Stomach (tissue), 19 donors: ENCODE data around the gene TBC1D5. TPM values are rescaled to one million over a fixed set of nuclear protein-coding genes. Genes with fewer than 3 reads are reported as not detected.
"Not testable (repeated sequence)": the region's sequence is repeated elsewhere in the genome, so short reads cannot be mapped to it uniquely, and the experiment has no call there.

Source experiments
- DNase-seq, 2 donors: peaks; one replicate each; pipeline versions ENCODE4 v3.0.0 to v3.0.0-alpha.2; 2013 to 2019
- H3K27ac ChIP-seq, 5 donors: fragments of 200-600 bp in 4 of 5; sonication (generic) in 4 of 5; one replicate each; pipeline ENCODE4 v1.5.1; 2013 to 2019; ENCODE audit warnings: mild to moderate bottlenecking in 1 of 5, moderate library complexity in 1 of 5
- H3K27me3 ChIP-seq, 3 donors: fragments of 200-600 bp; sonication (generic); one replicate each; pipeline ENCODE4 v1.5.1; 2017 to 2019; ENCODE audit warnings: mixed run types in 1 of 3
- H3K36me3 ChIP-seq, 4 donors: fragments of 200-600 bp; sonication (generic); 1 replicate in 3 of 4; 2 replicates in 1 of 4; pipeline ENCODE4 v1.5.1; 2016 to 2019
- H3K4me1 ChIP-seq, 4 donors: fragments of 200-600 bp; sonication (generic); one replicate each; pipeline ENCODE4 v1.5.1; 2016 to 2019
- H3K4me3 ChIP-seq, 4 donors: fragments of 200-600 bp; sonication (generic) in 3 of 4; one replicate each; pipeline ENCODE4 v1.5.1; 2016 to 2019; ENCODE audit warnings: mild to moderate bottlenecking in 1 of 4
- H3K9me3 ChIP-seq, 4 donors: fragments of 200-600 bp; sonication (generic); one replicate each; pipeline ENCODE4 v1.5.1; 2016 to 2019
- EP300 ChIP-seq: sonication (generic); formaldehyde crosslinking; IDR thresholded peaks from one replicate; pipeline ENCODE4 v1.6.1; 2017; ENCODE audit warnings: antibody characterized with exemption
- POLR2A ChIP-seq, 4 donors: fragments of 450-650 bp; IDR thresholded peaks; one replicate each; pipeline ENCODE4 v1.6.1; 2016; ENCODE audit warnings: antibody characterized with exemption in 4 of 4, control low read depth in 2 of 4, mild to moderate bottlenecking in 1 of 4, moderate library complexity in 1 of 4
- POLR2AphosphoS5 ChIP-seq, 3 donors: sonication (generic); formaldehyde crosslinking; IDR thresholded peaks; one replicate each; pipeline ENCODE4 v1.6.1; 2016; ENCODE audit warnings: antibody characterized with exemption in 3 of 3
- WGBS, 5 donors: extraction: QIAGEN DNeasy Blood & Tissue Kit in 3 of 5; methylation state at CpG; one replicate each; pipeline versions ENCODE4 v1.1.5 to v1.1.7; 2013 to 2018; 5-methylcytosine and 5-hydroxymethylcytosine counted together
- intact Hi-C: fragments of 100-400 bp; cut with DNase I; formaldehyde crosslinking; loops from one replicate; pipeline ENCODE4 v1.15.1; 2023; ENCODE audit warnings: low total_unique reads
- long read RNA-seq, 10 donors: transcript quantifications; one replicate each; lab custom pipeline, GENCODE V29; 2026
- polyA plus RNA-seq, 3 donors: library from polyadenylated mRNA; stranded (reverse); fragments of 200-250 nt; gene quantifications; one replicate each; pipeline ENCODE4 v1.2.3, GENCODE V29; 2013
- total RNA-seq, 5 donors: library from RNA; depleted of rRNA; stranded (reverse); fragments of >200 nt; gene quantifications; one replicate each; pipeline versions ENCODE4 v1.1.0 to v1.2.3, GENCODE V29; 2014 to 2016
- TF ChIP-seq, protein P1 (sequence below), 7 experiments: fragments of 450-650 bp in 4 of 7; fragments of 200-600 bp in 3 of 7; sonication (generic) in 3 of 7; IDR thresholded peaks; one replicate each; pipeline ENCODE4 v1.5.1; 2016 to 2019; ENCODE audit warnings: antibody characterized with exemption in 7 of 7, control low read depth in 2 of 7, mild to moderate bottlenecking in 1 of 7
- donor health status: healthy with polysubstance abuse.
- donor health status: Bipolar disorder and iron deficiency.
- donor health status: healthy.

Gene TBC1D5, protein sequence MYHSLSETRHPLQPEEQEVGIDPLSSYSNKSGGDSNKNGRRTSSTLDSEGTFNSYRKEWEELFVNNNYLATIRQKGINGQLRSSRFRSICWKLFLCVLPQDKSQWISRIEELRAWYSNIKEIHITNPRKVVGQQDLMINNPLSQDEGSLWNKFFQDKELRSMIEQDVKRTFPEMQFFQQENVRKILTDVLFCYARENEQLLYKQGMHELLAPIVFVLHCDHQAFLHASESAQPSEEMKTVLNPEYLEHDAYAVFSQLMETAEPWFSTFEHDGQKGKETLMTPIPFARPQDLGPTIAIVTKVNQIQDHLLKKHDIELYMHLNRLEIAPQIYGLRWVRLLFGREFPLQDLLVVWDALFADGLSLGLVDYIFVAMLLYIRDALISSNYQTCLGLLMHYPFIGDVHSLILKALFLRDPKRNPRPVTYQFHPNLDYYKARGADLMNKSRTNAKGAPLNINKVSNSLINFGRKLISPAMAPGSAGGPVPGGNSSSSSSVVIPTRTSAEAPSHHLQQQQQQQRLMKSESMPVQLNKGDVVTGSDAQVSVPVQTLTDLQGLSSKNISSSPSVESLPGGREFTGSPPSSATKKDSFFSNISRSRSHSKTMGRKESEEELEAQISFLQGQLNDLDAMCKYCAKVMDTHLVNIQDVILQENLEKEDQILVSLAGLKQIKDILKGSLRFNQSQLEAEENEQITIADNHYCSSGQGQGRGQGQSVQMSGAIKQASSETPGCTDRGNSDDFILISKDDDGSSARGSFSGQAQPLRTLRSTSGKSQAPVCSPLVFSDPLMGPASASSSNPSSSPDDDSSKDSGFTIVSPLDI
- total RNA-seq (10 to 100 TPM; 25.1 to 75.1 (median 54.0) TPM), polyA plus RNA-seq (10 to 100 TPM in 1 of 3 donors, 1 to 10 TPM in 2; 4.7 to 10.1 (median 9.5) TPM)
- long read RNA-seq, donor 1, result 0 reads
- long read RNA-seq, donor 2, result 0 reads
- long read RNA-seq, donor 3, result 0 reads
- long read RNA-seq, donor 4, result 0 reads
- long read RNA-seq, donor 5, result 0 reads
- long read RNA-seq, donor 6, result 0 reads
- long read RNA-seq, donor 7, result 0 reads
- long read RNA-seq, donor 8, partial matches to known transcripts, result 20 of 20 reads
- long read RNA-seq, donor 8, other reads (novel, unspliced or antisense), result 0 of 20 reads
- long read RNA-seq, donor 9, result 0 reads
- long read RNA-seq, donor 10, result 0 reads

DNA sequence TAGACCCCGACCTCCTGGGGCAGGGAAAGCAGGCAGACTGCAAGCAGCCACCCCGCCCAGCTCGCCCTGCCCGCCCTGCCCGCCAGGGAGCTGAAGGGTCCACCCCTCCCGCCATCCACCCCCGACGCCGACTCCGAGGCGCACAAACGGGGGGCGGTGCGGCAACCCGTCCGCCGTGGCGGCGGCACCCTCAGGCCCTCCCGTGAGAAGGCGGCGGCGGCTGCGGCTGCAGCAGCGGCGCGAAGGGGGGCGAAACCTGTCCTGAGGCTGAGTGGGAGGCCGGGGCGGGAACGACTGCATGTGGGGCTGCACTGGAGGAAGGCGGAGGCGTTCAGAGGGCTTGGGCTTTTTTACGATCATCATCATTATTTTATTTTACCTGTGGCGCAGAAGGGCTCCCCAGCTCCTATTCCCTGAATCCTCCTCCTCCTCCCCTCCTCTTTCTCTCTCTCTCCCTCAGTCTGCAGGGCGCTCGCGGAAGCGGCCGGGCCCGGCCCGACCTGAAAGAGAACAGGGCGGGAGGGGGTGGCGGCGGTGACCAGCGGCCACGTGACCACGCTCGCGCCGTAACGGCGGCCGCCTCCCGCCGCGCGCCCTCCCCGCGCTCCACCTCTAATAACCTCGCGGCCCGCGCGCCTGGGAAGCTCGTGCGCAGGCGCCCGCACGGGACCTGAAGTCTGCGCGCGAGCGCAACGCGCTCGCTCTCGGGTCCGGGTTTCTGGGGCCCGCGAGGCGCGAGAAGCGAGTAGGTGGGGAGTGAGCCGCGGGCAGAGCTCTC is at the start of gene TBC1D5:
TBC1D5 (minus strand) TSS at position 530 of the 778 bp plus-strand sequence. CDS start 234,061 bp downstream, outside the sequence.
- 0 to 2% (median 1%) methylated on average over 34 to 86 of the region's 86 CpGs for WGBS, 5 donors
- Histone ChIP-seq H3K4me1 (peaks cover 21 to 51% (median 43%) of the 10 kb centered on the region in 4 donors), H3K4me3 (peak within 1 kb of the TSS; percentile 65 to 83 (median 72)), H3K9me3 (no peaks in the 10 kb centered on the region), H3K27me3 (no peaks in the 10 kb centered on the region), H3K36me3 (no peaks in the 10 kb centered on the region), H3K27ac (peak within 1 kb of the TSS; percentile 93 to 100 (median 99))
- TF ChIP-seq, protein P1, sequence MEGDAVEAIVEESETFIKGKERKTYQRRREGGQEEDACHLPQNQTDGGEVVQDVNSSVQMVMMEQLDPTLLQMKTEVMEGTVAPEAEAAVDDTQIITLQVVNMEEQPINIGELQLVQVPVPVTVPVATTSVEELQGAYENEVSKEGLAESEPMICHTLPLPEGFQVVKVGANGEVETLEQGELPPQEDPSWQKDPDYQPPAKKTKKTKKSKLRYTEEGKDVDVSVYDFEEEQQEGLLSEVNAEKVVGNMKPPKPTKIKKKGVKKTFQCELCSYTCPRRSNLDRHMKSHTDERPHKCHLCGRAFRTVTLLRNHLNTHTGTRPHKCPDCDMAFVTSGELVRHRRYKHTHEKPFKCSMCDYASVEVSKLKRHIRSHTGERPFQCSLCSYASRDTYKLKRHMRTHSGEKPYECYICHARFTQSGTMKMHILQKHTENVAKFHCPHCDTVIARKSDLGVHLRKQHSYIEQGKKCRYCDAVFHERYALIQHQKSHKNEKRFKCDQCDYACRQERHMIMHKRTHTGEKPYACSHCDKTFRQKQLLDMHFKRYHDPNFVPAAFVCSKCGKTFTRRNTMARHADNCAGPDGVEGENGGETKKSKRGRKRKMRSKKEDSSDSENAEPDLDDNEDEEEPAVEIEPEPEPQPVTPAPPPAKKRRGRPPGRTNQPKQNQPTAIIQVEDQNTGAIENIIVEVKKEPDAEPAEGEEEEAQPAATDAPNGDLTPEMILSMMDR (IDR thresholded peaks at IDR 0.05), result no peak
- TF ChIP-seq EP300 (no peak), POLR2A (IDR thresholded peaks at IDR 0.05) (peak in 1 of 4 donors; percentile 36), POLR2AphosphoS5 (IDR thresholded peaks at IDR 0.05) (peak; percentile 59 to 78 (median 70))
- peak; percentile 97 to 99 for DNase-seq
- intact Hi-C loops, result no loop called here

- TF ChIP-seq POLR2A (IDR thresholded peaks at IDR 0.05) (no peak), EP300 (no peak), POLR2AphosphoS5 (IDR thresholded peaks at IDR 0.05) (no peak)
- TF ChIP-seq, protein P1 (IDR thresholded peaks at IDR 0.05), result no peak
- Histone ChIP-seq H3K4me3 (no peak overlapping the region), H3K9me3 (peaks cover 0 to 7% (median 0%) of the 10 kb centered on the region in 4 donors), H3K36me3 (no peaks in the 10 kb centered on the region), H3K4me1 (no peaks in the 10 kb centered on the region), H3K27me3 (no peaks in the 10 kb centered on the region), H3K27ac (no peak overlapping the region)
- DNase-seq, result peak in 1 of 2 donors; percentile 7
- 88 to 96% (median 92%) methylated on average over 1 of the region's 1 CpG for WGBS, 5 donors
- intact Hi-C loops, result no loop called here
These were observed 41.0 kb upstream of the TBC1D5 start for GRCh38 chr3:17783426-17783825.

DNA sequence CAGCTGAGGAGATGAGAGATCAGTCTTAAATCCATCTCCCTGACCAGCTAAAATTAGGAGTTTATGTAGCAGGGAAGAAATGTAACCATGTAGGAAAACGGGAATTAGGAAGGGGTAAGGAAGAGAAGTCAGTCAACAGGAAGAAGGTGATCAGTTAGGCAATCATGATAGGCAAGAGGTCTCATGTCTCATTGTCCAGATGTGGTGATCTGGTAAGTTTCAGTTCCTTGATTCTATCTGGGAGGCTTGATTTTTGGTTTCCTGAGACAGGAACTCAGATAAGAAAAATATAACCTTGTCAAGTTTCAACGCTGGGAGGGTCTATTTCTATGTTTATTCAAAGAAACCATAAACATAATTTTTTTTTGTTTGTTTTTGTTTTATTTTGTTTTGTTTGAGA is 40.3 kb upstream of the TBC1D5 start:
- H3K4me3 ChIP-seq, result no peak overlapping the region
- H3K4me1 ChIP-seq, result no peaks in the 10 kb centered on the region
- no peak overlapping the region for H3K27ac ChIP-seq
- no peak for DNase-seq
- TF ChIP-seq POLR2A (IDR thresholded peaks at IDR 0.05) (no peak), POLR2AphosphoS5 (IDR thresholded peaks at IDR 0.05) (no peak), EP300 (no peak)
- TF ChIP-seq, protein P1 (IDR thresholded peaks at IDR 0.05), result no peak
- intact Hi-C loops, result no loop called here
- WGBS, 5 donors, result 38 to 66% (median 51%) methylated on average over 2 of the region's 2 CpGs
- H3K36me3 ChIP-seq, result no peaks in the 10 kb centered on the region
- H3K9me3 ChIP-seq, result peaks cover 0 to 7% (median 0%) of the 10 kb centered on the region in 4 donors
- H3K27me3 ChIP-seq, result no peaks in the 10 kb centered on the region

DNA sequence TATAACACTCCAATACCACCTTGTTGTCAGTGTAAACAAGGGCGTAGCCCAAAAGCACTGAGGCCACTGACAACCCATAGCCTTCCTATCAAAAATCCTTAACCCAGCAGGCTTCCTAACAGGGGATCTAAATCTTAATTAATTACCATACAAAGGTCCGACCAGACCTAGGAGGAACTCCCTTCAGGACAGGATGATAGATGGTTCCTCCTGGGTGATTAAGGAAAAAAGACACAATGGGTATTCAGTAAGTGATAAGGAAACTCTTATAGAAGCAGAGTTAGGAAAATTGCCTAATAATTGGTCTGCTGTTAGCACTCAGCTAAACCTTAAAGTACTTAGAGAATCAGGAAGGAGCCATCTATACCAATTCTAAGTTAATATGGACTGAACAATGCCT is 37.9 kb upstream of the TBC1D5 start:
- H3K4me1 ChIP-seq, H3K36me3 ChIP-seq, H3K27ac ChIP-seq, intact Hi-C loops, H3K27me3 ChIP-seq, H3K9me3 ChIP-seq, DNase-seq, H3K4me3 ChIP-seq: not testable (repeated sequence)
- WGBS, 5 donors, result 25 to 52% (median 43%) methylated on average over 2 of the region's 2 CpGs

DNA sequence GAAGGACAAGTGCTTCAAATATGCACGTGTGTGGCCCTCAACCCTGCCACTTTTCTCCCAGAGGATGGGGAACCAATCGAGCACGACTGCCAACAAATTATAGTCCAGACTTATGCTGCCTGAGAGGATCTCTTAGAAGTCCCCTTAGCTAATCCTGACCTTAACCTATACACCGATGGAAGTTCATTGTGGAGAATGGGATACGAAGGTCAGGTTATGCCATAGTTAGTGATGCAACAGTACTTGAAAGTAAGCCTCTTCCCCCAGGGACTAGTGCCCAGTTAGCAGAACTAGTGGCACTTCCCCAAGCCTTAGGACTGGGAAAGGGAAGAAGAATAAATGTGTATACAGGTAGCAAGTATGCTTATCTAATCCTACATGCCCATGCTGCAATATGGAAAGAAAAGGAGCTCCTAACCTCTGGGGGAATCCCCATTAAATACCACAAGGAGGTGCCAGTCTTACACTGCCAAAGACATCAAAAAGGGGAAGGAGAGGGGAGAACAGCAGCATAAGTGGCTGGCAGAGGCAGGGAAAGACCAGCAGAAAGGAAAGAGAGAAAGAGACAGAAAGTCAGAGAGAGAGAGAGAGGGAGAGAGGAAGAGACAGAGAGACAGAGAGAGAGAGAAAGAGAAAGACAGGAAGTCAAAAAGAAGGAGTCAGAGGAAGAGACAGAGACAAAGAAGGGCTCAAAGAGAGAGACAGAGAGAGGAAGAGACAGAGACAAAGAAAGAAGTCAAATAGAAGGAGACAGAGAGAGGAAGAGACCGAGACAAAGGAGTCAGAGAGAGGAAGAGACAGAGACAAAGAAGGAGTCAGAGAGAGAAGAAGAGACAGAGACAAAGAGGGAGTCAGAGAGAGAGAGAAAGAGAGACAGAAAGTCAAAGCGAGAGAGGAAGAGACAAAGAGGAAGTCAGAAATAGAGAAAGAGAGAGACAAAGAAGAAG is 37.1 kb upstream of the TBC1D5 start:
- DNase-seq, H3K36me3 ChIP-seq, H3K4me1 ChIP-seq, H3K9me3 ChIP-seq, intact Hi-C loops, H3K27me3 ChIP-seq, H3K4me3 ChIP-seq, H3K27ac ChIP-seq: not testable (repeated sequence)
- 79 to 89% (median 87%) methylated on average over 7 of the region's 7 CpGs for WGBS, 5 donors

GRCh38 chr3:17777326-17777725 is 34.9 kb upstream of the TBC1D5 start:
- H3K36me3 ChIP-seq, DNase-seq, H3K27ac ChIP-seq, H3K27me3 ChIP-seq, intact Hi-C loops, H3K9me3 ChIP-seq, H3K4me1 ChIP-seq, H3K4me3 ChIP-seq: not testable (repeated sequence)
- WGBS, 5 donors, result 87 to 98% (median 90%) methylated on average over 6 of the region's 6 CpGs
